Mucosa of gallbladder (tissue), 1 donor: ENCODE results near the gene ALKBH2. TPM values are rescaled to one million over a fixed set of nuclear protein-coding genes. Genes with fewer than 3 reads are reported as not detected.

Experiments
- DNase-seq: peaks from one replicate; pipeline ENCODE4 v3.0.0-alpha.2; 2020; ENCODE audit warnings: low spot score
- total RNA-seq: library from RNA; stranded (reverse); gene quantifications from one replicate; pipeline ENCODE4 v1.2.1, GENCODE V29; 2021
- donor health status: DM: no; HTN: no; CAD: no.

The ALKBH2 gene
- 8.3 TPM for total RNA-seq

GRCh38 chr12:109093022-109093918, at the start of gene ALKBH2:
TSS of gene ALKBH2 (minus strand) at chr12:109093472. CDS start at chr12:109092786, 686 bp downstream.
- peak; percentile 93 for DNase-seq

GRCh38 chr12:109140560-109140959, 47.3 kb upstream of the ALKBH2 start:
- DNase-seq = no peak

GRCh38 chr12:109139791-109140190, 46.5 kb upstream of the ALKBH2 start:
- no peak for DNase-seq

GRCh38 chr12:109139360-109139759, 46.1 kb upstream of the ALKBH2 start:
- DNase-seq = no peak

GRCh38 chr12:109137055-109137454, 43.8 kb upstream of the ALKBH2 start:
- no peak for DNase-seq

- no peak for DNase-seq
Measured at GRCh38 chr12:109134186-109134917, 41.1 kb upstream of the ALKBH2 start.

GRCh38 chr12:109131154-109132050, 38.1 kb upstream of the ALKBH2 start:
- no peak for DNase-seq

GRCh38 chr12:109130297-109131153, 37.3 kb upstream of the ALKBH2 start:
- no peak for DNase-seq

- no peak for DNase-seq
Measured at GRCh38 chr12:109127533-109128242, 34.4 kb upstream of the ALKBH2 start.

- no peak for DNase-seq
Measured at GRCh38 chr12:109126784-109127183, 33.5 kb upstream of the ALKBH2 start.

- DNase-seq = no peak
Measured at GRCh38 chr12:109125791-109126190, 32.5 kb upstream of the ALKBH2 start.

GRCh38 chr12:109124878-109125648, 31.8 kb upstream of the ALKBH2 start:
- no peak for DNase-seq

- no peak for DNase-seq
Measured at GRCh38 chr12:109121346-109121880, 28.1 kb upstream of the ALKBH2 start.

GRCh38 chr12:109120557-109120956, 27.3 kb upstream of the ALKBH2 start:
- no peak for DNase-seq

- DNase-seq = no peak
Measured at GRCh38 chr12:109120095-109120494, 26.8 kb upstream of the ALKBH2 start.

GRCh38 chr12:109116611-109116949, 23.3 kb upstream of the ALKBH2 start:
- DNase-seq = no peak

GRCh38 chr12:109115758-109116610, 22.7 kb upstream of the ALKBH2 start, which contains the start of gene ACACB:
TSS of gene ACACB (plus strand) at chr12:109116587. CDS start at chr12:109139406, 22,819 bp downstream.
- DNase-seq = peak; percentile 71

GRCh38 chr12:109115404-109115757, 22.1 kb upstream of the ALKBH2 start:
- no peak for DNase-seq
